ENCODE data around the gene DUSP22. TPM values are rescaled to one million over a fixed set of nuclear protein-coding genes. Genes with fewer than 3 reads are reported as not detected.
A peak's percentile ranks its signal among the peaks of the same experiment; 100 is the strongest.

DUSP22 gene
- polyA plus RNA-seq, 3 donors = 107 to 120 (median 117) TPM

DNA sequence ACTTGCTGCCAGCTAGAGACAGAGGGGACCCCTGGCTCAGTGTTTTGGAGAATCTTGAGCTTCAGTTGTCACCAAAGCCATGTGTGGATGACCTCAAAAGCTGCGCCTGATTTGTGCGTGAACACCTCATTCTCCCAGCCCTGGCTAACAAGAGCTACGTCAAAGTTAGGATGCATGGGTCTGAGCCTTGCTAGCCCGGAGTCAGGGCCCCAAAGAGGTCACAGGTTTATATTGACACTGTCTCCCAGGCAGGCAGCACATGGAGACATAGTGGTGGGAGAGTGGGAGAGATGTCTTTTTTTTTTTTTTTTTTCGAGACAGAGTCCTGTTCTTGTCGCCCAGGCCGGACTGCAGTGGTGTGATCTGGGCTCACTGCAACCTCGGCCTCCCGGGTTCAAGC, 36.1 kb upstream of the DUSP22 start:
- intact Hi-C loops (cut with micrococcal nuclease) = loop anchor here (2.0 to 5.0 kb wide), 3 partner anchors 34 to 36 kb away; partner anchors contain the start of gene DUSP22 (in 1 of the 2)
- no peaks in the 10 kb centered on the region for H3K79me2 ChIP-seq (ENCODE audit: insufficient read depth, low read length)
- no peaks in the 10 kb centered on the region for H3K36me3 ChIP-seq (replicated peaks in 1 of 2; ENCODE audit: control insufficient read depth in 1 of 2, insufficient read depth in 2 of 2, low read length in 2 of 2)
- H3K4me3 ChIP-seq (replicated peaks in 1 of 3; ENCODE audit: low read depth in 2 of 3, low read length in 3 of 3) = no peak overlapping the region
- no peaks in the 10 kb centered on the region for H4K20me1 ChIP-seq (ENCODE audit: insufficient read depth, low read length)
- no peak for DNase-seq
- H3K27ac Mint-ChIP-seq = peak overlapping the region; percentile 91 to 97 (median 95)
- peaks cover 0 to 2% (median 0%) of the 10 kb centered on the region in 7 donors for H3K9me3 Mint-ChIP-seq
- peaks cover 0 to 3% (median 0%) of the 10 kb centered on the region in 3 donors for H3K27me3 Mint-ChIP-seq (ENCODE audit: low read depth in 3 of 3)
- peaks cover 69 to 72% of the 10 kb centered on the region in 2 donors for H3K4me1 ChIP-seq (ENCODE audit: control insufficient read depth in 1 of 2, insufficient read depth in 2 of 2, low read length in 2 of 2)
- H3K27me3 ChIP-seq (ENCODE audit: control insufficient read depth in 2 of 2, insufficient read depth in 2 of 2, low read length in 2 of 2) = no peaks in the 10 kb centered on the region
- no peak overlapping the region for H3K4me3 Mint-ChIP-seq
- WGBS (ENCODE audit: insufficient coverage) = 98% methylated on average over 6 of the region's 9 CpGs
- H3K9ac ChIP-seq (ENCODE audit: insufficient read depth, low read length, poor library complexity, severe bottlenecking) = peak overlapping the region; percentile 13
- H3K4me1 Mint-ChIP-seq = peaks cover 72% of the 10 kb centered on the region
- H2AFZ ChIP-seq (ENCODE audit: insufficient read depth, low read depth, low read length, poor library complexity, severe bottlenecking) = no peak overlapping the region
- no peaks in the 10 kb centered on the region for H3K9me3 ChIP-seq (replicated peaks in 1 of 2; ENCODE audit: control insufficient read depth in 1 of 2, insufficient read depth in 1 of 2, low read length in 2 of 2)
- H3K27ac ChIP-seq (ENCODE audit: low read depth in 1 of 2, low read length in 2 of 2) = peak overlapping the region; percentile 63 to 82
- no peak for TF ChIP-seq CTCF (IDR thresholded peaks at IDR 0.05)
- H3K4me2 ChIP-seq (replicated peaks; ENCODE audit: extremely low read depth, low read length, poor library complexity, severe bottlenecking) = peak overlapping the region; percentile 4
- H3K36me3 Mint-ChIP-seq = peaks cover 0 to 6% of the 10 kb centered on the region in 2 donors

GRCh38 chr6:257031-257725, 35.1 kb upstream of the DUSP22 start:
- no peak overlapping the region for H3K9ac ChIP-seq (ENCODE audit: insufficient read depth, low read length, poor library complexity, severe bottlenecking)
- peak overlapping the region in 1 of 2 donors; percentile 65 for H3K4me3 Mint-ChIP-seq
- H4K20me1 ChIP-seq (ENCODE audit: insufficient read depth, low read length) = no peaks in the 10 kb centered on the region
- no peaks in the 10 kb centered on the region for H3K36me3 ChIP-seq (replicated peaks in 1 of 2; ENCODE audit: control insufficient read depth in 1 of 2, insufficient read depth in 2 of 2, low read length in 2 of 2)
- peaks cover 0 to 2% (median 0%) of the 10 kb centered on the region in 7 donors for H3K9me3 Mint-ChIP-seq
- no peaks in the 10 kb centered on the region for H3K9me3 ChIP-seq (replicated peaks in 1 of 2; ENCODE audit: control insufficient read depth in 1 of 2, insufficient read depth in 1 of 2, low read length in 2 of 2)
- DNase-seq = peak; percentile 77 to 92 (median 87)
- intact Hi-C loops (cut with micrococcal nuclease) = loop anchor here (2.0 to 5.0 kb wide), 3 partner anchors 34 to 35 kb away; partner anchors contain the start of gene DUSP22 (in 1 of the 2)
- peaks cover 62 to 63% of the 10 kb centered on the region in 2 donors for H3K4me1 ChIP-seq (ENCODE audit: control insufficient read depth in 1 of 2, insufficient read depth in 2 of 2, low read length in 2 of 2)
- H3K27ac Mint-ChIP-seq = peak overlapping the region; percentile 81 to 93 (median 90)
- 21% methylated on average over 2 of the region's 8 CpGs for WGBS (ENCODE audit: insufficient coverage)
- H3K4me2 ChIP-seq (replicated peaks; ENCODE audit: extremely low read depth, low read length, poor library complexity, severe bottlenecking) = peak overlapping the region; percentile 50
- peak overlapping the region in 1 of 2 donors; percentile 82 for H3K27ac ChIP-seq (ENCODE audit: low read depth in 1 of 2, low read length in 2 of 2)
- peak overlapping the region in 1 of 3 experiments; percentile 40 for H3K4me3 ChIP-seq (replicated peaks in 1 of 3; ENCODE audit: low read depth in 2 of 3, low read length in 3 of 3)
- TF ChIP-seq CTCF (IDR thresholded peaks at IDR 0.05) = no peak
- H3K27me3 Mint-ChIP-seq (ENCODE audit: low read depth in 3 of 3) = peaks cover 0 to 6% (median 0%) of the 10 kb centered on the region in 3 donors
- no peak overlapping the region for H2AFZ ChIP-seq (ENCODE audit: insufficient read depth, low read depth, low read length, poor library complexity, severe bottlenecking)
- peaks cover 64% of the 10 kb centered on the region for H3K4me1 Mint-ChIP-seq
- H3K79me2 ChIP-seq (ENCODE audit: insufficient read depth, low read length) = no peaks in the 10 kb centered on the region
- H3K27me3 ChIP-seq (ENCODE audit: control insufficient read depth in 2 of 2, insufficient read depth in 2 of 2, low read length in 2 of 2) = no peaks in the 10 kb centered on the region
- H3K36me3 Mint-ChIP-seq = peaks cover 0 to 4% of the 10 kb centered on the region in 2 donors

All from CD14-positive monocyte (primary cell).